NOMO-1 (cell line): ENCODE data around the gene CDH16.
"Not testable (repeated sequence)": the region's sequence is repeated elsewhere in the genome, so short reads cannot be mapped to it uniquely, and the experiment has no call there.

Experiments used
- DNase-seq, 2 experiments: peaks; one replicate each; lab custom pipeline; 2025; ENCODE audit not compliant: unreplicated experiment in 2 of 2; lab: John Stamatoyannopoulos, UW

Gene CDH16

DNA sequence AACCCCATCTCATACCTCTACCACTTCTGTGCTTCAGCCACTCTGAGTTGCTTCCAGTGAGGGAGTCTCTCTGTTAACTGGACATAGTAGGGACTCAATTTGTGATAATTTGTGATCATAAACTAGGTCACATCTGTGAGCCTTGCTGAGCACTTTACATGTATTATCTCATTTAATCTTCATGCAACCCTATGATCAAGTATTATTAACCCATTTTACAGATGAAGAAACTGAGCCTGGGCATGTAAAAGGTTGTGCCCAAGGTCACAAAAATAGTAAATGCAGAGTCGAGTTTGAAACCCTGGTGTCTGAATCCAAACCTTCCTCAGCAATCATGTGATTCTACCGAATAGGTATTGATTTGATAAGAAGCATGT, 19.8 kb downstream of the CDH16 start:
- no peak for DNase-seq

GRCh38 chr16:66898207-66898606, 20.5 kb downstream of the CDH16 start:
- no peak for DNase-seq

DNA sequence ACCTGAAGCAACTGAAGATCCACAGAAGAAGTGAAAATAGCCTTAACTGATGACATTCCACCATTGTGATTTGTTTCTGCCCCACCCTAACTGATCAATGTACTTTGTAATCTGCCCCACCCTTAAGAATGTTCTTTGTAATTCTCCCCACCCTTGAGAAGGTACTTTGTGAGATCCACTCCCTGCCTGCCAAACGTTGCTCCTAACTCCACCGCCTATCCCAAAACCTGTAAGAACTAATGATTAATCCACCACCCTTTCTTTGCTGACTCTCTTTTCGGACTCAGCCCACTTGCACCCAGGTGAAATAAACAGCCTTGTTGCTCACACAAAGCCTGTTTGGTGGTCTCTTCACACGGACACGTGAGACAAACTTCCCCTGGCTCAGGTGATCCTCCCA, 22.0 kb downstream of the CDH16 start:
- DNase-seq, result not testable (repeated sequence)

- DNase-seq, result no peak
These were observed 22.7 kb downstream of the CDH16 start for GRCh38 chr16:66895999-66896398.

DNA sequence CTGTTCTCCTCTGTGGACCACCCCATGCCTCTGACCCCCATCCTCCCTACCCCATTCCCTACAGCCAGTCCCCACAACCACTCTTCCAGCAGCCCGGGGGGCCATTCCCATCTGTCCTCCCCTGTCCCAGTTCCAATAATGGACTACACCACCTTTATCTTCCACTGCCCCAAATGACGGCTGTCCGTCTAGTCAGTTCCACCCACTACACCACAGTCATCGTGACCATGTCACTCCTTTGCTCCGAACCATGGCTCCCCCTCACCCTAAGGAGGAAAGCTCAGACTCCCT, 23.1 kb downstream of the CDH16 start:
- DNase-seq, result no peak

DNA sequence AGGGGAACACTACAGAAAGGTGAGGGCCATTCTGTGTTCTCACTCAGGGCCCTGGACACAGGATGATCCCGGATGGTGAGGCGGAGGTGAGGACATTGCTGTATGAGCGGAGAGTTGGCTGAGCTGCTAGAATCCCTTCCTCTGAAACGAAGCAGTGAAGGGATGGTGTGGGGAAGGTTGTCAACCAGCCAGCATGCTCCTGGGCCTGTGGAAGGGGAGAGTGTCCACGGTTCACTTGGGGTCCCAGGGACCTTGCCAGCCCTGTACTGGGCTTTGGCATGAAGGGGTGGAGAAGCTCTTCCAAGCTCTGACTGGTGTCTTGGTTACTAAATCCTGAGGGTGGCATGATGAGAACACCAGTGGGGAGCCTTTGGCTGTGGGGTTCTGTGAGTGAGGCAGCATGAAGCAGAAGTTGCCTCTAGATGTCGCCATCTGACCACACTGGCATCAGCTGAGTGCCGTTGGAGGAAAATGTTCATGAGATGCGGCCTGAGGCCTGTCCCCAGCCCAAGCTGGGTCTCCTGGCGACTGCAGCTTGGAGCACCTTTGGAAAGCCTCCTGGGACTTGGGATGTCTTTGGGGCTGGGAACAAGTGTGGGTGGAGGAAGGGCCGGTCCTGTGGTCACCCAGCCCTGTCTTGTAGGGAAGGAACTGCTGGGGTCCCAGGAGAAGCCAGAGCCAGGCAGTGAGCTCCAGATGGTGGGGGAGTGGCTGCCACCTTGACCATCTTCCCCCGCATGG, 23.6 kb downstream of the CDH16 start:
- peak; percentile 39 to 55 for DNase-seq

GRCh38 chr16:66894055-66894454, 24.6 kb downstream of the CDH16 start:
- DNase-seq, result no peak

DNA sequence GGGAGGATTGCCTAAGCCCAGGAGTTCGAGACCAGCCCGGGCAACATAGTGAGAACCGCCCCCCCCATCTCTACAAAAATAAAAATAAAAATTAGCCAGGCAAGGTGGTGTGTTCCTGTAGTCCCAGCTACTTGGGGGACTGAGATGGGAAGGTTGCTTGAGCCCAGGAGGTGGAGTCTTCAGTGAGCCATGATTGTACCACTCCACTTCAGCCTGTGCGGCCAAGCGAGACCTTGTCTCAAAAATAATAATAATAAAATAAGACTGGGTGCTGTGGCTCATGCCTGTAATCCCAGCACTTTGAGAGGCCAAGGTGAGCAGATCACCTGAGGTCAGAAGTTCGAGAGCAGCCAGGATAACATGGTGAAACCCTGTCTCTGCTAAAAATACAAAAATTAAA, 26.9 kb downstream of the CDH16 start:
- DNase-seq, result no peak

- DNase-seq, result no peak
These were observed 27.3 kb downstream of the CDH16 start for GRCh38 chr16:66891360-66891759.

- DNase-seq, result no peak
These were observed 27.9 kb downstream of the CDH16 start for GRCh38 chr16:66890799-66891198.

GRCh38 chr16:66889622-66890021, 29.1 kb downstream of the CDH16 start:
- DNase-seq, result no peak

DNA sequence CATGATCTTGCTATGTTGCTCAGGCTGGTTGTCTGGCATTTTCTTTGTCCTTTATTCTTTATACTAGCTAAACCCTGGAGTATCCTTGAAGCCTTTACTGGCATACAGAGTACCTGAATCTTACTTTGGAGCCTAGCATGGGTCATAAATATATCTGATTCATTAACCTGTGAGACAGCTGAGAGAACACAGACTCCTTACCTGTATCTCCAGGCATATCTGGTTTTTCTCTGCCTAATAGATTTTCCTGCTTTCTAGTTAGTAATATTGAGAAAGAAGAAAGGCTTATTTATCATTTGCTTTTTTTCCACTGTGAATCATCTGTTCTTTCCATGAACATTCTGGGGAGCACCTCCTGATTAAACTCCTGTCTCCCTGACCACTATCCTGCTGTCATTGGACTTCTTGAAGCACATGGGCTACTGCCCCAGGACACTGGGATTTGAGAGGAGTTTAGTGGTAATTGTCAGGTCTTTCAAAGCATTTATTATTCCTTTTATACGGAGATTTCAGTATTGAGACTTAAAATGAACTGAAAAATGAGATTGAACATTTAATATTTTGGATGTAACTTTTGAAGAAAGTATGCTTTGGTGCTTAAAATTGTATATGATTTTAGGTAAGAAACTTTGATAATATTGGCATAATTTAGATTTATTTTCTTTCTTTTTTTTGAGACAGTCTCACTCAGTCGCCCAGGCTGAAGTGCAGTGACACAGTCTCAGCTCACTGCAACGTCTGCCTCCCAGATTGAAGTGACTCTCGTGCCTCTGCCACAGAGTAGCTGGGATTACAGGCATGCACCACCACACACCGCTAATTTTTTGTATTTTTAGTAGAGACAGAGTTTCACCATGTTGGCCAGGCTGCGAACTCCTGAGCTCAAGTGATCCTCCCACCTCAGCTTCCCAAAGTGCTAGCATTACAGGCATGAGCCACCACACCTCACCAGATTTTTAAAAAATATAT, 29.8 kb downstream of the CDH16 start:
- DNase-seq, result no peak

DNA sequence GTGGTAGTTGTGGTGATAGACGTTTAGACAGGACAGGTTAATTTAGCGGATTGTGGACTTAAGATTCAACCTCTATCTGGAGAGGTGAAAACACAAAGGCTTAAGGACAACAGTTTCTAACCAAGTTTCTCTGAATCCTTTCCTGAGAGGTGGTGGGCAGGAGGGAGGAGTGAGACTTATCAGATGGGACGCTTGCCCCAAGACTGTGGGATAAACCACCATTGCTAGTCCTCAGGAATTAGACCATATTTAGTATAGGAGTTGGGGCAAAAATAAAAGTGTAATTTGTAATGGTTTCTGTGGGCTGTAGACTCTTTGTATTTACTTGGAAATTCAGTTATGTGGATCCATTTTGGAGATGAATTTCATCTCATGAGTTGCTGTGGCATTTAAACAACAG, 31.8 kb downstream of the CDH16 start:
- no peak for DNase-seq

GRCh38 chr16:66886321-66886720, 32.4 kb downstream of the CDH16 start:
- DNase-seq, result no peak

- no peak for DNase-seq
These were observed 33.2 kb downstream of the CDH16 start for GRCh38 chr16:66885491-66885890.

DNA sequence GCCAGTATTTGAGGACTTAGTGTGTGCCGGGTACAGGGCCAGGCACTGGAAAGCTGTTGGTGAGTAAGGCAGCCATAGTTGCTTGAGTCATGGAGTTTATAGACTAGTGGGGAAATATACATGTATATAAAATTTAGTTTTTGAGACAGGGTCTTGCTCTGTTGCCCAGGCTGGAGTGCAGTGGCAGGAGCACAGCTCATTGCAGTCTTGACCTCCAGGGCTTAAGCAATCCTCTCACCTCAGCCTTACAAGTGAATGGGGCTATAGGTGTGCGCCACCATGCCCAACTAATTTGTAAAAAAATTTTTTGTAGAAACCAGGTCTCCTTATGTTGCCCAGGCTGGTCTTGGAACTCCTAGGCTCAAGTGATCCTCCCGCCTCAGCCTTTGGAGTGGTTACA, 36.0 kb downstream of the CDH16 start:
- DNase-seq, result no peak

DNA sequence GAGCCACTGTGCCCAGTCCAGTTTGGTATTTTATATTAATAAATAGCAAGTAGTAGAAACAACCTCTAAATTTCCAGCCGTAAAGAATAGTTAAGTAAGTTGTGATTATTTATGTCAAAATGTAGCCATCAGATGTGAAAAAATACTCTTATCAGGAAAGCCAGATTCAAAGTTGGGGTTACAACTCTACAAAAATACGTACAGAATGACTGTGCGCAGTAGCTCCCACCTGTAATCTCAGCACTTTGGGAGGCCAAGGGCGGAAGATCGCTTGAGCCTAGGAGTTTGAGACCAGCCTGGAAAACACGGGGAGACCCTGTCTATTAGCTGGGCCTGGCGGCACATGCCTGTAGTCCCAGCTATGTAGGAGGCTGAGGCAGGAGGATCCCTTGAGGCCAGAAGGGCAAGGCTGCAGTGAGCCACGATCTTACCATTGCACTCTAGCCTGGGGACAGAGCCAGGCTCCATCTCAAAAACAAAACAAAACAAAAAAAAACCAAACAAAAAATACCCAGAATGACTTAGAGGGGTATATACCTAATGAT, 36.6 kb downstream of the CDH16 start:
- no peak for DNase-seq

- DNase-seq, result no peak
These were observed 37.1 kb downstream of the CDH16 start for GRCh38 chr16:66881560-66881959.

- no peak for DNase-seq
These were observed 37.7 kb downstream of the CDH16 start for GRCh38 chr16:66881014-66881417.

GRCh38 chr16:66880288-66881013, 38.2 kb downstream of the CDH16 start, which contains the start of gene PDP2:
PDP2 (plus strand) TSS chr16:66880515; CDS start chr16:66884285, 3,770 bp downstream.
- peak; percentile 87 to 94 for DNase-seq

DNA sequence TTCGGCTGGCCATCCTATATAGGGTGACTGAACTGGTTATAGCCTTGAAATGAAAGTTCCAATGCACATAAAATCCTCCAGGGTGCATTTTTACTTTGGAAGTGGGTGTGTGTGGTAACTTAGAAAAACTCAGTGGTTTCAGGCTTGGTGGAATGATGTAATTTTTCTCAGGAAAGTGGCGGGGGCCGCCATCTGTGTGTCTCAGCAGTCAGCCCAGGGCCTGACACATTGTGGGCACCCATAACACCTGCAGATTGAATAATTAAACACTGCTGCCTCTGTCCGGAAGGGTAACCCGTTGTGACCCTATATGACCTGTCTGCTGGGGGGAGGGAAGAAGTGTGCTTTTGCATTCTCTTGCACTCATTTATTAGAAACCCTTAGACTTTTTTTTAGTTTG, 40.6 kb downstream of the CDH16 start:
- peak; percentile 44 to 49 for DNase-seq
